Fibroblast of lung (primary cell): ENCODE data around the gene KCNT1. TPM values are rescaled to one million over a fixed set of nuclear protein-coding genes. Genes with fewer than 3 reads are reported as not detected.

Experiments used
- DNase-seq, 2 donors: peaks; one replicate each; pipeline versions ENCODE4 v3.0.0 to v3.0.0-alpha.2; 2010; ENCODE audit warnings: low read depth in 2 of 2
- H2AFZ ChIP-seq: 2 replicates; pipeline ENCODE4 v1.5.1; 2012; ENCODE audit warnings: low read length, control low read depth, inconsistent platforms
- H3K27ac ChIP-seq: 2 replicates; pipeline ENCODE4 v1.5.1; 2011; ENCODE audit warnings: low read length, control low read depth; ENCODE audit not compliant: insufficient read depth
- H3K27me3 ChIP-seq: 2 replicates; pipeline ENCODE4 v1.5.1; 2011; ENCODE audit warnings: mild to moderate bottlenecking, low read length; ENCODE audit not compliant: control insufficient read depth, insufficient read depth
- H3K36me3 ChIP-seq: 2 replicates; pipeline ENCODE4 v1.5.1; 2011; ENCODE audit warnings: low read length; ENCODE audit not compliant: control insufficient read depth, insufficient read depth
- H3K4me1 ChIP-seq: 2 replicates; pipeline ENCODE4 v1.5.1; 2011; ENCODE audit warnings: low read length; ENCODE audit not compliant: control insufficient read depth, insufficient read depth; ENCODE audit errors: extremely low read depth
- H3K4me2 ChIP-seq: 2 replicates; pipeline ENCODE4 v1.5.1; 2011; ENCODE audit warnings: low read length, control low read depth; ENCODE audit not compliant: insufficient read depth; ENCODE audit errors: extremely low read depth
- H3K4me3 ChIP-seq, 4 experiments: fragments of 200-600 bp in 1 of 4; sonication (generic) in 1 of 4; replicated peaks in 1 of 4; 2 replicates each; pipeline ENCODE4 v1.5.1; 2011 to 2016; ENCODE audit warnings: low read length in 4 of 4, low read depth in 3 of 4, mild to moderate bottlenecking in 3 of 4, control low read depth in 2 of 4, inconsistent platforms in 1 of 4, mixed read lengths in 1 of 4; ENCODE audit not compliant: insufficient read depth in 1 of 4; ENCODE audit errors: control extremely low read depth in 1 of 4
- H3K79me2 ChIP-seq: 2 replicates; pipeline ENCODE4 v1.5.1; 2012; ENCODE audit warnings: mild to moderate bottlenecking, low read length, inconsistent platforms; ENCODE audit not compliant: control insufficient read depth, insufficient read depth
- H3K9ac ChIP-seq: 2 replicates; pipeline ENCODE4 v1.5.1; 2011; ENCODE audit warnings: mild to moderate bottlenecking, low read length, control low read depth; ENCODE audit not compliant: insufficient read depth
- H3K9me3 ChIP-seq: 2 replicates; pipeline ENCODE4 v1.5.1; 2012; ENCODE audit warnings: low read depth, low read length; ENCODE audit not compliant: control insufficient read depth, insufficient read depth
- H4K20me1 ChIP-seq: 2 replicates; pipeline ENCODE4 v1.5.1; 2011; ENCODE audit warnings: low read length; ENCODE audit not compliant: control insufficient read depth, insufficient read depth; ENCODE audit errors: extremely low read depth
- CTCF ChIP-seq, 2 donors: IDR thresholded peaks in 1 of 2; conservative IDR thresholded peaks in 1 of 2; 1 replicate in 1 of 2; 2 replicates in 1 of 2; pipeline ENCODE4 v1.5.1; 2011 to 2012; ENCODE audit warnings: low read length in 2 of 2, control low read depth in 1 of 2, inconsistent platforms in 1 of 2, low read depth in 1 of 2, mild to moderate bottlenecking in 1 of 2
- EZH2 ChIP-seq: IDR thresholded peaks from 2 replicates; pipeline ENCODE4 v1.5.1; 2012; ENCODE audit warnings: low read length, control low read depth, mild to moderate bottlenecking; ENCODE audit errors: missing control alignments
- polyA plus RNA-seq, 2 donors: library from polyadenylated mRNA; depleted of rRNA in 1 of 2; stranded (reverse) in 1 of 2; unstranded in 1 of 2; fragments of >200 nt; gene quantifications; 2 replicates each; pipeline ENCODE4 v1.2.1, GENCODE V29; 2011 to 2012; ENCODE audit warnings: missing spikeins in 1 of 2
- total RNA-seq: library from RNA; depleted of rRNA; stranded (reverse); fragments of >200 nt; gene quantifications from 2 replicates; pipeline ENCODE4 v1.2.1, GENCODE V29; 2014

The KCNT1 gene
- total and polyA plus RNA-seq, 2 donors (not counting 1 experiment from before 2014, with no cell fraction given), result not detected

- Histone ChIP-seq H2AFZ (no peak overlapping the region), H3K27ac (no peak overlapping the region), H3K9ac (no peak overlapping the region), H3K4me2 (no peak overlapping the region), H3K36me3 (no peaks in the 10 kb centered on the region), H3K9me3 (no peaks in the 10 kb centered on the region), H3K4me3 (no peak overlapping the region), H3K27me3 (no peaks in the 10 kb centered on the region), H4K20me1 (no peaks in the 10 kb centered on the region), H3K4me1 (no peaks in the 10 kb centered on the region), H3K79me2 (no peaks in the 10 kb centered on the region)
- TF ChIP-seq EZH2 (no peak), CTCF (conservative IDR thresholded peaks at IDR 0.05 in 1 of 2, IDR thresholded peaks at IDR 0.05 in 1 of 2; ENCODE audit: low read depth in 1 of 2, low read length in 2 of 2) (no peak)
- DNase-seq, result no peak
Measured at GRCh38 chr9:135673941-135674340, 28.0 kb upstream of the KCNT1 start.

- H3K9me3 ChIP-seq, result no peaks in the 10 kb centered on the region
- TF ChIP-seq EZH2 (no peak), CTCF (conservative IDR thresholded peaks at IDR 0.05 in 1 of 2, IDR thresholded peaks at IDR 0.05 in 1 of 2; ENCODE audit: low read depth in 1 of 2, low read length in 2 of 2) (no peak)
Measured at GRCh38 chr9:135674977-135675376, 27.0 kb upstream of the KCNT1 start.

GRCh38 chr9:135676891-135677290 lies 25.1 kb upstream of the KCNT1 start:
- Histone ChIP-seq H3K36me3 (no peaks in the 10 kb centered on the region), H3K27ac (no peak overlapping the region), H3K9ac (no peak overlapping the region), H3K4me1 (no peaks in the 10 kb centered on the region), H3K9me3 (no peaks in the 10 kb centered on the region), H3K79me2 (no peaks in the 10 kb centered on the region), H3K4me2 (no peak overlapping the region), H4K20me1 (no peaks in the 10 kb centered on the region), H2AFZ (no peak overlapping the region), H3K27me3 (no peaks in the 10 kb centered on the region), H3K4me3 (no peak overlapping the region)
- DNase-seq, result no peak
- TF ChIP-seq EZH2, result no peak
- no peak for TF ChIP-seq CTCF (conservative IDR thresholded peaks at IDR 0.05 in 1 of 2, IDR thresholded peaks at IDR 0.05 in 1 of 2; ENCODE audit: low read depth in 1 of 2, low read length in 2 of 2)

More at GRCh38 chr9:135674977-135675376, 27.0 kb upstream of the KCNT1 start:
- H3K4me1 ChIP-seq, result no peaks in the 10 kb centered on the region
- no peaks in the 10 kb centered on the region for H3K36me3 ChIP-seq
- H4K20me1 ChIP-seq, result no peaks in the 10 kb centered on the region
- H3K4me3 ChIP-seq, result no peak overlapping the region
- H3K4me2 ChIP-seq, result no peak overlapping the region
- no peaks in the 10 kb centered on the region for H3K27me3 ChIP-seq
- DNase-seq, result no peak
- H3K79me2 ChIP-seq, result no peaks in the 10 kb centered on the region
- no peak overlapping the region for H2AFZ ChIP-seq
- no peak overlapping the region for H3K9ac ChIP-seq
- H3K27ac ChIP-seq, result no peak overlapping the region
